ENCODE data around the gene FRRS1. TPM values are rescaled to one million over a fixed set of nuclear protein-coding genes. Genes with fewer than 3 reads are reported as not detected.

FRRS1 gene
- polyA plus RNA-seq, 4 donors = 0.45 to 8.4 (median 1.7) TPM

- Histone ChIP-seq H3K4me1 (ENCODE audit: control insufficient read depth in 3 of 3, insufficient read depth in 2 of 3, low read depth in 1 of 3, low read length in 2 of 3) (no peaks in the 10 kb centered on the region), H3K9me3 (ENCODE audit: control insufficient read depth in 2 of 2, insufficient read depth in 1 of 2, low read depth in 1 of 2, low read length in 1 of 2) (no peaks in the 10 kb centered on the region), H3K27me3 (ENCODE audit: control insufficient read depth in 3 of 3, insufficient read depth in 3 of 3, low read length in 3 of 3) (no peaks in the 10 kb centered on the region), H3K4me3 (ENCODE audit: low read depth in 1 of 3, low read length in 3 of 3) (no peak overlapping the region), H3K36me3 (ENCODE audit: control insufficient read depth in 3 of 3, insufficient read depth in 2 of 3, low read depth in 1 of 3, low read length in 3 of 3) (no peaks in the 10 kb centered on the region), H3K27ac (ENCODE audit: low read depth in 1 of 3, low read length in 2 of 3) (no peak overlapping the region)
- DNase-seq = no peak
- FAIRE-seq = no peak
- 63 to 69% (median 65%) methylated on average over 6 of the region's 6 CpGs for WGBS, 3 donors
Observed at GRCh38 chr1:99674115-99675064, 92.0 kb downstream of the FRRS1 start.

GRCh38 chr1:99673315-99673714, 93.1 kb downstream of the FRRS1 start:
- no peaks in the 10 kb centered on the region for H3K27me3 ChIP-seq (ENCODE audit: control insufficient read depth in 3 of 3, insufficient read depth in 3 of 3, low read length in 3 of 3)
- FAIRE-seq = no peak
- DNase-seq = no peak
- H3K9me3 ChIP-seq (ENCODE audit: control insufficient read depth in 2 of 2, insufficient read depth in 1 of 2, low read depth in 1 of 2, low read length in 1 of 2) = no peaks in the 10 kb centered on the region
- H3K4me3 ChIP-seq (ENCODE audit: low read depth in 1 of 3, low read length in 3 of 3) = no peak overlapping the region
- H3K4me1 ChIP-seq (ENCODE audit: control insufficient read depth in 3 of 3, insufficient read depth in 2 of 3, low read depth in 1 of 3, low read length in 2 of 3) = no peaks in the 10 kb centered on the region
- 64 to 81% (median 80%) methylated on average over 5 of the region's 5 CpGs for WGBS, 3 donors
- H3K36me3 ChIP-seq (ENCODE audit: control insufficient read depth in 3 of 3, insufficient read depth in 2 of 3, low read depth in 1 of 3, low read length in 3 of 3) = no peaks in the 10 kb centered on the region
- H3K27ac ChIP-seq (ENCODE audit: low read depth in 1 of 3, low read length in 2 of 3) = no peak overlapping the region

GRCh38 chr1:99672530-99673213, 93.8 kb downstream of the FRRS1 start:
- no peak for FAIRE-seq
- no peaks in the 10 kb centered on the region for H3K27me3 ChIP-seq (ENCODE audit: control insufficient read depth in 3 of 3, insufficient read depth in 3 of 3, low read length in 3 of 3)
- no peaks in the 10 kb centered on the region for H3K36me3 ChIP-seq (ENCODE audit: control insufficient read depth in 3 of 3, insufficient read depth in 2 of 3, low read depth in 1 of 3, low read length in 3 of 3)
- no peak overlapping the region for H3K4me3 ChIP-seq (ENCODE audit: low read depth in 1 of 3, low read length in 3 of 3)
- no peaks in the 10 kb centered on the region for H3K9me3 ChIP-seq (ENCODE audit: control insufficient read depth in 2 of 2, insufficient read depth in 1 of 2, low read depth in 1 of 2, low read length in 1 of 2)
- no peak overlapping the region for H3K27ac ChIP-seq (ENCODE audit: low read depth in 1 of 3, low read length in 2 of 3)
- no peak for DNase-seq
- no peaks in the 10 kb centered on the region for H3K4me1 ChIP-seq (ENCODE audit: control insufficient read depth in 3 of 3, insufficient read depth in 2 of 3, low read depth in 1 of 3, low read length in 2 of 3)
- WGBS, 3 donors = 56 to 69% (median 61%) methylated on average over 6 of the region's 6 CpGs

- DNase-seq (no peak), FAIRE-seq (no peak)
- Histone ChIP-seq H3K27ac (ENCODE audit: low read depth in 1 of 3, low read length in 2 of 3) (no peak overlapping the region), H3K4me1 (ENCODE audit: control insufficient read depth in 3 of 3, insufficient read depth in 2 of 3, low read depth in 1 of 3, low read length in 2 of 3) (no peaks in the 10 kb centered on the region), H3K36me3 (ENCODE audit: control insufficient read depth in 3 of 3, insufficient read depth in 2 of 3, low read depth in 1 of 3, low read length in 3 of 3) (no peaks in the 10 kb centered on the region), H3K4me3 (ENCODE audit: low read depth in 1 of 3, low read length in 3 of 3) (no peak overlapping the region), H3K27me3 (ENCODE audit: control insufficient read depth in 3 of 3, insufficient read depth in 3 of 3, low read length in 3 of 3) (no peaks in the 10 kb centered on the region), H3K9me3 (ENCODE audit: control insufficient read depth in 2 of 2, insufficient read depth in 1 of 2, low read depth in 1 of 2, low read length in 1 of 2) (no peaks in the 10 kb centered on the region)
- WGBS, 3 donors = 71 to 78% (median 72%) methylated on average over 4 of the region's 4 CpGs
Observed at GRCh38 chr1:99672038-99672437, 94.4 kb downstream of the FRRS1 start.

- Histone ChIP-seq H3K27me3 (ENCODE audit: control insufficient read depth in 3 of 3, insufficient read depth in 3 of 3, low read length in 3 of 3) (no peaks in the 10 kb centered on the region), H3K9me3 (ENCODE audit: control insufficient read depth in 2 of 2, insufficient read depth in 1 of 2, low read depth in 1 of 2, low read length in 1 of 2) (no peaks in the 10 kb centered on the region), H3K36me3 (ENCODE audit: control insufficient read depth in 3 of 3, insufficient read depth in 2 of 3, low read depth in 1 of 3, low read length in 3 of 3) (no peaks in the 10 kb centered on the region), H3K27ac (ENCODE audit: low read depth in 1 of 3, low read length in 2 of 3) (no peak overlapping the region), H3K4me3 (ENCODE audit: low read depth in 1 of 3, low read length in 3 of 3) (no peak overlapping the region), H3K4me1 (ENCODE audit: control insufficient read depth in 3 of 3, insufficient read depth in 2 of 3, low read depth in 1 of 3, low read length in 2 of 3) (no peaks in the 10 kb centered on the region)
- FAIRE-seq (no peak), DNase-seq (no peak)
- 39 to 54% (median 45%) methylated on average over 1 of the region's 1 CpG for WGBS, 3 donors
Observed at GRCh38 chr1:99670583-99670982, 95.9 kb downstream of the FRRS1 start.

- WGBS, 3 donors = 76 to 96% (median 90%) methylated on average over 2 of the region's 2 CpGs
- Histone ChIP-seq H3K4me1 (ENCODE audit: control insufficient read depth in 3 of 3, insufficient read depth in 2 of 3, low read depth in 1 of 3, low read length in 2 of 3) (no peaks in the 10 kb centered on the region), H3K27ac (ENCODE audit: low read depth in 1 of 3, low read length in 2 of 3) (no peak overlapping the region), H3K9me3 (ENCODE audit: control insufficient read depth in 2 of 2, insufficient read depth in 1 of 2, low read depth in 1 of 2, low read length in 1 of 2) (no peaks in the 10 kb centered on the region), H3K27me3 (ENCODE audit: control insufficient read depth in 3 of 3, insufficient read depth in 3 of 3, low read length in 3 of 3) (no peaks in the 10 kb centered on the region), H3K4me3 (ENCODE audit: low read depth in 1 of 3, low read length in 3 of 3) (no peak overlapping the region), H3K36me3 (ENCODE audit: control insufficient read depth in 3 of 3, insufficient read depth in 2 of 3, low read depth in 1 of 3, low read length in 3 of 3) (no peaks in the 10 kb centered on the region)
- no peak for DNase-seq
- no peak for FAIRE-seq
Observed at GRCh38 chr1:99669821-99670220, 96.6 kb downstream of the FRRS1 start.

- FAIRE-seq (no peak), DNase-seq (no peak)
- H3K36me3 ChIP-seq (ENCODE audit: control insufficient read depth in 3 of 3, insufficient read depth in 2 of 3, low read depth in 1 of 3, low read length in 3 of 3) = no peaks in the 10 kb centered on the region
- no peak overlapping the region for H3K4me3 ChIP-seq (ENCODE audit: low read depth in 1 of 3, low read length in 3 of 3)
- H3K27ac ChIP-seq (ENCODE audit: low read depth in 1 of 3, low read length in 2 of 3) = no peak overlapping the region
- no peaks in the 10 kb centered on the region for H3K9me3 ChIP-seq (ENCODE audit: control insufficient read depth in 2 of 2, insufficient read depth in 1 of 2, low read depth in 1 of 2, low read length in 1 of 2)
- no peaks in the 10 kb centered on the region for H3K4me1 ChIP-seq (ENCODE audit: control insufficient read depth in 3 of 3, insufficient read depth in 2 of 3, low read depth in 1 of 3, low read length in 2 of 3)
- no peaks in the 10 kb centered on the region for H3K27me3 ChIP-seq (ENCODE audit: control insufficient read depth in 3 of 3, insufficient read depth in 3 of 3, low read length in 3 of 3)
- 70 to 74% (median 71%) methylated on average over 4 of the region's 4 CpGs for WGBS, 3 donors
Observed at GRCh38 chr1:99669376-99669775, 97.1 kb downstream of the FRRS1 start.

DNA sequence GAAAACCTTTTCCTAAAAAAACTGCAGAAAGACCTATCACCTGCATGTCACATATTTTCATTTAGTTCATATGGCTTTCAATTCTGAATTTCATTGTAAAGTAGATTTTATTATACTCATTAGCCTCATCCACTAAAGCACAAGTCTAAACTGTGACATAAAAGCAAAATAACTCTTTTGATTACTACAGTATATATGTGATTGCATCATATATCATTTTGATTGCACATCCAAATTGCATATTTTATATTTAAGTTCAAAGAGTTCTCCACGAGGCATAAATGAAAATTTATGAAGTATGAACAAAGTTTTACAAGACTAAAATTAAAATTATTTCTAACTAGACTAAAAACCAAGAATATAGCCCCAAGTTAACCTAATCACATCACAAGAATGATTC, 101.2 kb downstream of the FRRS1 start:
- H3K4me3 ChIP-seq (ENCODE audit: low read depth in 1 of 3, low read length in 3 of 3) = no peak overlapping the region
- no peaks in the 10 kb centered on the region for H3K9me3 ChIP-seq (ENCODE audit: control insufficient read depth in 2 of 2, insufficient read depth in 1 of 2, low read depth in 1 of 2, low read length in 1 of 2)
- H3K36me3 ChIP-seq (ENCODE audit: control insufficient read depth in 3 of 3, insufficient read depth in 2 of 3, low read depth in 1 of 3, low read length in 3 of 3) = no peaks in the 10 kb centered on the region
- WGBS, 3 donors = 49 to 63% (median 59%) methylated on average over 1 of the region's 1 CpG
- no peak overlapping the region for H3K27ac ChIP-seq (ENCODE audit: low read depth in 1 of 3, low read length in 2 of 3)
- DNase-seq (no peak), FAIRE-seq (no peak)
- H3K27me3 ChIP-seq (ENCODE audit: control insufficient read depth in 3 of 3, insufficient read depth in 3 of 3, low read length in 3 of 3) = no peaks in the 10 kb centered on the region
- H3K4me1 ChIP-seq (ENCODE audit: control insufficient read depth in 3 of 3, insufficient read depth in 2 of 3, low read depth in 1 of 3, low read length in 2 of 3) = no peaks in the 10 kb centered on the region
